ENCODE data around the gene AKNA. TPM values are rescaled to one million over a fixed set of nuclear protein-coding genes. Genes with fewer than 3 reads are reported as not detected.

The AKNA gene
- polyA plus RNA-seq, 4 donors: 3.4 to 22.0 (median 12.8) TPM

- WGBS, 3 donors: 83 to 86% (median 86%) methylated on average over 10 to 12 of the region's 12 CpGs
Observed at GRCh38 chr9:114424126-114424525, 36.3 kb upstream of the AKNA start.

GRCh38 chr9:114423181-114423580 lies 35.4 kb upstream of the AKNA start:
- FAIRE-seq: no peak
- 91 to 93% (median 92%) methylated on average over 14 of the region's 14 CpGs for WGBS, 3 donors
- no peak overlapping the region for H3K27ac ChIP-seq (ENCODE audit: low read depth in 1 of 3, low read length in 2 of 3)
- no peak overlapping the region for H3K4me3 ChIP-seq (ENCODE audit: low read depth in 1 of 3, low read length in 3 of 3)
- no peaks in the 10 kb centered on the region for H3K4me1 ChIP-seq (ENCODE audit: control insufficient read depth in 3 of 3, insufficient read depth in 2 of 3, low read depth in 1 of 3, low read length in 2 of 3)
- H3K9me3 ChIP-seq (ENCODE audit: control insufficient read depth in 2 of 2, insufficient read depth in 1 of 2, low read depth in 1 of 2, low read length in 1 of 2): no peaks in the 10 kb centered on the region
- peaks cover 0 to 32% (median 0%) of the 10 kb centered on the region in 3 donors for H3K36me3 ChIP-seq (ENCODE audit: control insufficient read depth in 3 of 3, insufficient read depth in 2 of 3, low read depth in 1 of 3, low read length in 3 of 3)
- no peaks in the 10 kb centered on the region for H3K27me3 ChIP-seq (ENCODE audit: control insufficient read depth in 3 of 3, insufficient read depth in 3 of 3, low read length in 3 of 3)
- no peak for DNase-seq

More at GRCh38 chr9:114424126-114424525, 36.3 kb upstream of the AKNA start:
- FAIRE-seq (no peak), DNase-seq (no peak)
- Histone ChIP-seq H3K9me3 (ENCODE audit: control insufficient read depth in 2 of 2, insufficient read depth in 1 of 2, low read depth in 1 of 2, low read length in 1 of 2) (no peaks in the 10 kb centered on the region), H3K36me3 (ENCODE audit: control insufficient read depth in 3 of 3, insufficient read depth in 2 of 3, low read depth in 1 of 3, low read length in 3 of 3) (peaks cover 0 to 31% (median 0%) of the 10 kb centered on the region in 3 donors), H3K4me3 (ENCODE audit: low read depth in 1 of 3, low read length in 3 of 3) (no peak overlapping the region), H3K27ac (ENCODE audit: low read depth in 1 of 3, low read length in 2 of 3) (no peak overlapping the region), H3K4me1 (ENCODE audit: control insufficient read depth in 3 of 3, insufficient read depth in 2 of 3, low read depth in 1 of 3, low read length in 2 of 3) (no peaks in the 10 kb centered on the region), H3K27me3 (ENCODE audit: control insufficient read depth in 3 of 3, insufficient read depth in 3 of 3, low read length in 3 of 3) (no peaks in the 10 kb centered on the region)

- peaks cover 0 to 34% (median 0%) of the 10 kb centered on the region in 3 donors for H3K36me3 ChIP-seq (ENCODE audit: control insufficient read depth in 3 of 3, insufficient read depth in 2 of 3, low read depth in 1 of 3, low read length in 3 of 3)
- H3K9me3 ChIP-seq (ENCODE audit: control insufficient read depth in 2 of 2, insufficient read depth in 1 of 2, low read depth in 1 of 2, low read length in 1 of 2): no peaks in the 10 kb centered on the region
- FAIRE-seq: no peak
- no peak overlapping the region for H3K4me3 ChIP-seq (ENCODE audit: low read depth in 1 of 3, low read length in 3 of 3)
- DNase-seq: no peak
- H3K4me1 ChIP-seq (ENCODE audit: control insufficient read depth in 3 of 3, insufficient read depth in 2 of 3, low read depth in 1 of 3, low read length in 2 of 3): no peaks in the 10 kb centered on the region
- no peaks in the 10 kb centered on the region for H3K27me3 ChIP-seq (ENCODE audit: control insufficient read depth in 3 of 3, insufficient read depth in 3 of 3, low read length in 3 of 3)
- 81 to 82% (median 82%) methylated on average over 2 of the region's 2 CpGs for WGBS, 3 donors
- no peak overlapping the region for H3K27ac ChIP-seq (ENCODE audit: low read depth in 1 of 3, low read length in 2 of 3)
Observed at GRCh38 chr9:114421147-114421546, 33.4 kb upstream of the AKNA start.

- H3K27me3 ChIP-seq (ENCODE audit: control insufficient read depth in 3 of 3, insufficient read depth in 3 of 3, low read length in 3 of 3): no peaks in the 10 kb centered on the region
- no peak overlapping the region for H3K27ac ChIP-seq (ENCODE audit: low read depth in 1 of 3, low read length in 2 of 3)
- no peaks in the 10 kb centered on the region for H3K9me3 ChIP-seq (ENCODE audit: control insufficient read depth in 2 of 2, insufficient read depth in 1 of 2, low read depth in 1 of 2, low read length in 1 of 2)
- no peak overlapping the region for H3K4me3 ChIP-seq (ENCODE audit: low read depth in 1 of 3, low read length in 3 of 3)
- peaks cover 0 to 32% (median 0%) of the 10 kb centered on the region in 3 donors for H3K36me3 ChIP-seq (ENCODE audit: control insufficient read depth in 3 of 3, insufficient read depth in 2 of 3, low read depth in 1 of 3, low read length in 3 of 3)
- no peak for DNase-seq
- FAIRE-seq: no peak
- WGBS, 3 donors: 90 to 96% (median 93%) methylated on average over 8 of the region's 8 CpGs
- no peaks in the 10 kb centered on the region for H3K4me1 ChIP-seq (ENCODE audit: control insufficient read depth in 3 of 3, insufficient read depth in 2 of 3, low read depth in 1 of 3, low read length in 2 of 3)
Observed at GRCh38 chr9:114419796-114420195, 32.0 kb upstream of the AKNA start.

GRCh38 chr9:114418053-114418452 lies 30.3 kb upstream of the AKNA start:
- FAIRE-seq (no peak), DNase-seq (no peak)
- no peak overlapping the region for H3K27ac ChIP-seq (ENCODE audit: low read depth in 1 of 3, low read length in 2 of 3)
- no peaks in the 10 kb centered on the region for H3K4me1 ChIP-seq (ENCODE audit: control insufficient read depth in 3 of 3, insufficient read depth in 2 of 3, low read depth in 1 of 3, low read length in 2 of 3)
- no peaks in the 10 kb centered on the region for H3K27me3 ChIP-seq (ENCODE audit: control insufficient read depth in 3 of 3, insufficient read depth in 3 of 3, low read length in 3 of 3)
- H3K36me3 ChIP-seq (ENCODE audit: control insufficient read depth in 3 of 3, insufficient read depth in 2 of 3, low read depth in 1 of 3, low read length in 3 of 3): peaks cover 0 to 21% (median 0%) of the 10 kb centered on the region in 3 donors
- no peaks in the 10 kb centered on the region for H3K9me3 ChIP-seq (ENCODE audit: control insufficient read depth in 2 of 2, insufficient read depth in 1 of 2, low read depth in 1 of 2, low read length in 1 of 2)
- H3K4me3 ChIP-seq (ENCODE audit: low read depth in 1 of 3, low read length in 3 of 3): no peak overlapping the region
- 76 to 81% (median 78%) methylated on average over 6 of the region's 6 CpGs for WGBS, 3 donors

GRCh38 chr9:114417511-114417910 lies 29.7 kb upstream of the AKNA start:
- H3K27ac ChIP-seq (ENCODE audit: low read depth in 1 of 3, low read length in 2 of 3): no peak overlapping the region
- peaks cover 0 to 17% (median 0%) of the 10 kb centered on the region in 3 donors for H3K36me3 ChIP-seq (ENCODE audit: control insufficient read depth in 3 of 3, insufficient read depth in 2 of 3, low read depth in 1 of 3, low read length in 3 of 3)
- no peak overlapping the region for H3K4me3 ChIP-seq (ENCODE audit: low read depth in 1 of 3, low read length in 3 of 3)
- H3K9me3 ChIP-seq (ENCODE audit: control insufficient read depth in 2 of 2, insufficient read depth in 1 of 2, low read depth in 1 of 2, low read length in 1 of 2): no peaks in the 10 kb centered on the region
- H3K27me3 ChIP-seq (ENCODE audit: control insufficient read depth in 3 of 3, insufficient read depth in 3 of 3, low read length in 3 of 3): no peaks in the 10 kb centered on the region
- FAIRE-seq (no peak), DNase-seq (no peak)
- H3K4me1 ChIP-seq (ENCODE audit: control insufficient read depth in 3 of 3, insufficient read depth in 2 of 3, low read depth in 1 of 3, low read length in 2 of 3): no peaks in the 10 kb centered on the region
- 65 to 67% (median 67%) methylated on average over 3 of the region's 3 CpGs for WGBS, 3 donors

- 84 to 94% (median 89%) methylated on average over 2 of the region's 2 CpGs for WGBS, 3 donors
- FAIRE-seq: no peak
Observed at GRCh38 chr9:114416906-114417305, 29.1 kb upstream of the AKNA start.

GRCh38 chr9:114416290-114416689 lies 28.5 kb upstream of the AKNA start:
- FAIRE-seq (no peak), DNase-seq (no peak)
- Histone ChIP-seq H3K36me3 (ENCODE audit: control insufficient read depth in 3 of 3, insufficient read depth in 2 of 3, low read depth in 1 of 3, low read length in 3 of 3) (peaks cover 0 to 17% (median 0%) of the 10 kb centered on the region in 3 donors), H3K27ac (ENCODE audit: low read depth in 1 of 3, low read length in 2 of 3) (no peak overlapping the region), H3K9me3 (ENCODE audit: control insufficient read depth in 2 of 2, insufficient read depth in 1 of 2, low read depth in 1 of 2, low read length in 1 of 2) (no peaks in the 10 kb centered on the region), H3K4me1 (ENCODE audit: control insufficient read depth in 3 of 3, insufficient read depth in 2 of 3, low read depth in 1 of 3, low read length in 2 of 3) (no peaks in the 10 kb centered on the region), H3K27me3 (ENCODE audit: control insufficient read depth in 3 of 3, insufficient read depth in 3 of 3, low read length in 3 of 3) (no peaks in the 10 kb centered on the region), H3K4me3 (ENCODE audit: low read depth in 1 of 3, low read length in 3 of 3) (no peak overlapping the region)
- WGBS, 3 donors: 67 to 84% (median 74%) methylated on average over 5 of the region's 5 CpGs

More at GRCh38 chr9:114416906-114417305, 29.1 kb upstream of the AKNA start:
- no peak overlapping the region for H3K27ac ChIP-seq (ENCODE audit: low read depth in 1 of 3, low read length in 2 of 3)
- peaks cover 0 to 17% (median 0%) of the 10 kb centered on the region in 3 donors for H3K36me3 ChIP-seq (ENCODE audit: control insufficient read depth in 3 of 3, insufficient read depth in 2 of 3, low read depth in 1 of 3, low read length in 3 of 3)
- no peaks in the 10 kb centered on the region for H3K9me3 ChIP-seq (ENCODE audit: control insufficient read depth in 2 of 2, insufficient read depth in 1 of 2, low read depth in 1 of 2, low read length in 1 of 2)
- H3K27me3 ChIP-seq (ENCODE audit: control insufficient read depth in 3 of 3, insufficient read depth in 3 of 3, low read length in 3 of 3): no peaks in the 10 kb centered on the region
- DNase-seq: no peak
- no peaks in the 10 kb centered on the region for H3K4me1 ChIP-seq (ENCODE audit: control insufficient read depth in 3 of 3, insufficient read depth in 2 of 3, low read depth in 1 of 3, low read length in 2 of 3)
- no peak overlapping the region for H3K4me3 ChIP-seq (ENCODE audit: low read depth in 1 of 3, low read length in 3 of 3)

- Histone ChIP-seq H3K27ac (ENCODE audit: low read depth in 1 of 3, low read length in 2 of 3) (no peak overlapping the region), H3K36me3 (ENCODE audit: control insufficient read depth in 3 of 3, insufficient read depth in 2 of 3, low read depth in 1 of 3, low read length in 3 of 3) (peaks cover 0 to 12% (median 0%) of the 10 kb centered on the region in 3 donors), H3K4me3 (ENCODE audit: low read depth in 1 of 3, low read length in 3 of 3) (no peak overlapping the region), H3K4me1 (ENCODE audit: control insufficient read depth in 3 of 3, insufficient read depth in 2 of 3, low read depth in 1 of 3, low read length in 2 of 3) (no peaks in the 10 kb centered on the region), H3K9me3 (ENCODE audit: control insufficient read depth in 2 of 2, insufficient read depth in 1 of 2, low read depth in 1 of 2, low read length in 1 of 2) (no peaks in the 10 kb centered on the region), H3K27me3 (ENCODE audit: control insufficient read depth in 3 of 3, insufficient read depth in 3 of 3, low read length in 3 of 3) (no peaks in the 10 kb centered on the region)
- FAIRE-seq: no peak
- DNase-seq: no peak
- WGBS, 3 donors: 65 to 72% (median 70%) methylated on average over 2 of the region's 2 CpGs
Observed at GRCh38 chr9:114414346-114414745, 26.6 kb upstream of the AKNA start.
